ENCODE measurements around the gene DCN.
"Not testable (repeated sequence)": the region's sequence is repeated elsewhere in the genome, so short reads cannot be mapped to it uniquely, and the experiment has no call there.

The DCN gene, protein sequence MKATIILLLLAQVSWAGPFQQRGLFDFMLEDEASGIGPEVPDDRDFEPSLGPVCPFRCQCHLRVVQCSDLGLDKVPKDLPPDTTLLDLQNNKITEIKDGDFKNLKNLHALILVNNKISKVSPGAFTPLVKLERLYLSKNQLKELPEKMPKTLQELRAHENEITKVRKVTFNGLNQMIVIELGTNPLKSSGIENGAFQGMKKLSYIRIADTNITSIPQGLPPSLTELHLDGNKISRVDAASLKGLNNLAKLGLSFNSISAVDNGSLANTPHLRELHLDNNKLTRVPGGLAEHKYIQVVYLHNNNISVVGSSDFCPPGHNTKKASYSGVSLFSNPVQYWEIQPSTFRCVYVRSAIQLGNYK

GRCh38 chr12:91182636-91183455, at the start of gene DCN:
TSS of gene DCN (minus strand) at chr12:91182817. CDS start at chr12:91178552, 4,265 bp downstream.
- no peak for DNase-seq

DNA sequence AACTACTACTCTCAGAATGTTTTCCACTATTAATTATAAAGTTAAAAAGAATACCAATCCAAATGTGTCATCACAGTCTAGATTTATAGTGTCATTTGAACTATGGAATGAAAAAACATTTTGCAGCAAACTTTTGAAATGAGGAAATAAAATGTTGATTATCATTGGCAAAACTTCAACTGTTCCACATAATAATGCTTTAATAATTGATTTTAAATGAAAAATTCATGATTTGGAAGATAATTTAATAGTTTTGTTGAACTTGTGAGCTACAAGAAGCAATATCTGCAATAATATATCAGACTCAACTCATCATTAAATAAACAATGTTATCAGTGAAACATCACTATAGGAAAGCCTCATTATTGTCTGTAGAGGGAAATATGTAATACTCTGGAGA, 48.2 kb upstream of the DCN start:
- no peak for DNase-seq

DNA sequence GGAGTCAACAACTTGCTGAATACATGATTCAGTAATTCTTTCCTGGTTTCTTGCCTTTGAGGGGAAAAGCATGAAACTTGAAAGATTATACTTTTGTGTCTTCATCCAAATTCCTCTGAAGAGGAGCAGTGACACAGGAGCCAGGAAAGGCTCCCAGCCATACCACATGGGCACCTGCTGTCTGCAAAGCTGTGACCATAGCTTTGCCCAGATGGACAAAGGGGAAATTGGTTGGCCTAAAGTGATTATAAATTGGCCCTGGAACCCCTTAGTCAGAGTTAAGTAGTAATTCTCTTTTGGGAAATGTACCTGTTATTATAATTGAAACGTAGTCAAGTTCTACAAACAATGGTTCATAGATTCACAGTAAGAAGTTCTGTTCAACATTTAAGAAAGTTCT, 44.3 kb upstream of the DCN start:
- DNase-seq = no peak

GRCh38 chr12:91225316-91225715, 42.7 kb upstream of the DCN start:
- DNase-seq = no peak

DNA sequence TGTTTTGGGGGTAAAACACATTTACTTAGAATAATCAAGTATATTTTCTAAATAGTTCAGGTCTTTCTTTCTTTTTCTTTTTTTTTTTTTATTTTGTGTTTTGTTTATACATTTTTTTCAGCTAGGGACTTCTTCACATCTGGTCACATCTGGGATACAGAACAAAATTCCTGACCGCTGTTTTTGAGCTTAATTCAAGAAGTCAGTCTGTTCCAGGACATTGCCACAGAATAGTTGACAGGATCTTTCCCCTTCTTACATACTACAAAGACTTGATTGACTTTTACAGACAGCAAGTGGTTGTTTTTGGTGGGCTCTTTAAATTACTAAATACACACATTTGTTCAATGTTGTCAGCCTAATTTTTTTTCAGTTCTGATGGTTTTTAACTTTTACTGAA, 41.8 kb upstream of the DCN start:
- no peak for DNase-seq

- DNase-seq = no peak
Measured at GRCh38 chr12:91222746-91223145, 40.1 kb upstream of the DCN start.

DNA sequence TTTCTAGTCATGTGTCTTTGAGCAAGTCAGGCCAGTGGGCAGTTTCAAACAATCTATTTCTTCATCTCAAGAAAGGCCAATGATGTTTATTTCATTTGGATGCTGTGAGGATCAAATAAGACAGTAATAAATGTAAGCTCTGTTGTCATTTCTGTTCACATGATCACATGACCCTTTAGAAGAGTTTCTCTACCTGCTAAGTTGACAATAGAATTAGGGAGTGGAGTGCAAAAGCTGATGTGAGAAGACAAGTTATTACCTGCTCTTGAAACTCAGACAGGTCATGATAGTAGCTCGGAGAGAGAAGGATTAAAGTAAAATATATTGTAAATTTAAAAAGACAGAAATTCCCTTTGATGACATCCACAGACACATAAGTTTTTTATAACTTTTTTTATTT, 37.3 kb upstream of the DCN start:
- DNase-seq = no peak

GRCh38 chr12:91219511-91219910, 36.9 kb upstream of the DCN start:
- DNase-seq = no peak

DNA sequence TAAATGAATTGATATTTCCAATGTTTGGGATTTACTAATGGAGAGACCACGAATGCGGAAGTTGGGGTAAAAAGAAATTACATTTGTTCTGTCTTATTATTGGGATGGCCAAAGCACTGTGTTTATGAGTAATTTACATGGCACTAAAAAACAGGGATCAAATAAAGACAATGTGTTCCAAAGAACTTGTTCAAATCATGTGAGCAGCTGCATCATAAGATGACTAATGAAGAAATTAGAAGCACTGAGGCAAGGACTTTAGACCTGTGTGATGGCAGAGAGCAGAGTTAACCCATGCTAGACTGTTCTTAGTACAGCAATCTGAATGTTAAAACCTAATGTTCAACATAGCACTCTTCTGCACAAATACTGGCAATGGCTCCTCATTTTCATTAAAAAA, 34.3 kb upstream of the DCN start:
- no peak for DNase-seq

GRCh38 chr12:91215940-91216454, 33.4 kb upstream of the DCN start:
- no peak for DNase-seq

DNA sequence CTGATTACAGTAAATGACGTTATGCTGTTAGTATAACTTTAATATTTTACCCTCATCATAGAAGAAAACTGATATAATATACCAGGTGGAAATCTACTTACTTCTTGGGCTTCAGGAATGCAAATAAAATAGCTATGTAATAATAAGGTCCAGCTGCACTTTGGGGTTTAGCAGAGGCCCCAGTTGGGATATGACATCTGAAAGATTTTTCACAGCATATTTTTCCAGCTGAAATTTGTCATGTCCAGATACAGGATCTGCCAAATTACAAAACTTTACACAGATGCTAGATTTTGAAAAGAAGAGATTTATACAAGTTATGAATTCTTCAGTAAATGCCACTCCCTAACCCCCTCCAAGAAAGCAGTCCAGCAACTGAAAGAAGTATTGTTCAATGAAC, 29.2 kb upstream of the DCN start:
- no peak for DNase-seq

- DNase-seq = no peak
Measured at GRCh38 chr12:91210618-91211017, 28.0 kb upstream of the DCN start.

- no peak for DNase-seq
Measured at GRCh38 chr12:91210144-91210543, 27.5 kb upstream of the DCN start.

GRCh38 chr12:91207301-91207700, 24.7 kb upstream of the DCN start:
- not testable (repeated sequence) for DNase-seq

GRCh38 chr12:91205811-91206210, 23.2 kb upstream of the DCN start:
- DNase-seq = no peak

- DNase-seq = no peak
Measured at GRCh38 chr12:91204421-91204820, 21.8 kb upstream of the DCN start.

DNA sequence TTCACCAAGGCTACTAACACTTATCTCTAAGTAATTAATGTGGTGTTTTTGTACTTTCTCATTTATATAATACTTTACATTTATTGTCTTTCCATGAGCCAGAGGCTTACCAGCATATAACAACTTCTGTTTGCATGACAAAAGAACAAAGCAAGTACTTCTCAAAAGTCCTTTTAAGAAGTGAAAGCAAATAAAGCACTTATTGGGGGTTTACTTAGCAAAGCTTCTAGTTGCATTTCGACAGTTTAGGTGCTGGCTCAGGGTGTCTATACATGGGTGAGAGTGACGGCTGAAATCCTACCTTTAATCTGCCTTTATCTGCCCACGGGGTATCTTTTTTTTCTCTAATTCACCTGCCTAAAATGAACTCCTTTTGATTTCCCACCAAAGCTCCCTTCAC, 21.0 kb upstream of the DCN start:
- no peak for DNase-seq

GRCh38 chr12:91202390-91202789, 19.8 kb upstream of the DCN start:
- DNase-seq = no peak

- DNase-seq = no peak
Measured at GRCh38 chr12:91196436-91196835, 13.8 kb upstream of the DCN start.

DNA sequence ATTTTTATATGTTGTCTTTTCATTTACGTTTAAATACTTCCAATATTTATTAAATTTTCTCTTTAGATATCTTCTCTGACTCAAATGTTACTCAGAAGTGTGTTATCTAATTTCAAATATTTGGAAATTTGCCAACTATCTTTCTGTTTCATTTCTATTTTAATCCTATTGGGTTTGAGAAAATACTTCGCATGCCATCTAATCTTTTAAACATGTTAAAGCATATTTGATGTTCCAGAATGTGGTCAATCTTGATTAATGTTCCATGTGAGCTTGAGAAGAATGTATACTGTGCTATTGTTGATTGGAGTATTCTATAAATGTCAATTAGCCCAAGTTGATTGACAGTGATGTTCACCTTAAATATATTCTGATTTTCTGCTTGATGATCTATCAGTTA, 11.9 kb upstream of the DCN start:
- no peak for DNase-seq

DNA sequence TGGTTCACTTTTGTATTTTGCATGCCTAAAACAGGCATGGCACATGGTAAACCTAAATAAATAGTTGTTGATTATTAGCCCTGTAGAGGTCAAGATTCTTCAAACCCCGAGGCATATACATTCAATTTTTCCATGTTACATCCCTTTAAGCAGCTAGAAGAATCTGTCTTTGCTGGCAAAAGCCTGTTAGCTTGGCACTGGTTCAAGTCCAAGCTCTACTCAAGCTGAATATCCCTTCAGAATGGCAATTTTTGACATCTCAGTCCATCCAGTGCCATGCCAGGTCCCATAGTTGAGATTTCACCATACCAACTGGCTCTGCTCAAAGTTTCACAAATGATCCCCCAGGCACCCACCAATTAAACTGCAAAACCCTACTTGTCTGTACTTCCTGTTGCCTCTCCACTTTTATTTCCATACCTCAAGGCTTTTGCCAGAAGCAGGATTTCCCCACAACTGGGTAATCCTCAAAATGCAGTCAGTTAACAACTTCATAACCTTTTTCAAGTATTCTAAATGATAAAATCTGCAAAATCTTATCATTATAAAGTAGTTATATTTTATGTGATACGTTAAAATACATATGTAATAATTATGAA, 9.0 kb upstream of the DCN start:
- DNase-seq = no peak

- DNase-seq = no peak
Measured at GRCh38 chr12:91189516-91189915, 6.9 kb upstream of the DCN start.
